Left ventricle myocardium inferior (tissue), 1 donor: ENCODE measurements around the gene MACROD1. TPM values are rescaled to one million over a fixed set of nuclear protein-coding genes. Genes with fewer than 3 reads are reported as not detected.

Experiments
- DNase-seq: peaks from one replicate; pipeline ENCODE4 v3.0.0-alpha.2; 2020
- H3K27ac ChIP-seq: fragments of 200-600 bp; replicated peaks from 2 replicates; pipeline ENCODE4 v1.8.0; 2021
- H3K27me3 ChIP-seq: fragments of 200-600 bp; 2 replicates; pipeline ENCODE4 v1.8.0; 2021; ENCODE audit warnings: low read depth
- H3K36me3 ChIP-seq: fragments of 200-600 bp; 2 replicates; pipeline ENCODE4 v1.8.0; 2021
- H3K4me1 ChIP-seq: fragments of 200-600 bp; 2 replicates; pipeline ENCODE4 v1.8.0; 2021
- H3K4me3 ChIP-seq: fragments of 200-600 bp; 2 replicates; pipeline ENCODE4 v1.8.0; 2021; ENCODE audit warnings: mild to moderate bottlenecking, moderate library complexity
- H3K9me3 ChIP-seq: fragments of 200-600 bp; replicated peaks from 2 replicates; pipeline ENCODE4 v1.8.0; 2021
- CTCF ChIP-seq: fragments of 200-600 bp; IDR thresholded peaks from 2 replicates; pipeline ENCODE4 v1.8.0; 2021; ENCODE audit warnings: antibody characterized with exemption, mild to moderate bottlenecking, borderline replicate concordance
- intact Hi-C: fragments of 100-400 bp; cut with micrococcal nuclease; formaldehyde crosslinking; loops from one replicate; pipeline ENCODE4 v1.11.0; 2022
- total RNA-seq: library from RNA; stranded (reverse); fragmentation: NEBNext Ultra II Directional; extraction: Animal tissue kit (Norgen Biotek cat#: 25700); gene quantifications from one replicate; pipeline ENCODE4 v1.2.1, GENCODE V29; 2021
- donor health status: DM: no; HTN: yes; CAD: no; lungs with severe emphysema.

MACROD1 gene
- total RNA-seq, 1 donor from 2014 or later, result 127 TPM

- Histone ChIP-seq H3K27me3 (no peaks in the 10 kb centered on the region), H3K27ac (no peak overlapping the region), H3K4me1 (peaks cover 57% of the 10 kb centered on the region), H3K36me3 (peaks cover 47% of the 10 kb centered on the region), H3K9me3 (no peaks in the 10 kb centered on the region), H3K4me3 (peak overlapping the region; percentile 59)
- no peak for TF ChIP-seq CTCF
- DNase-seq, result peak; percentile 38
- intact Hi-C loops, result no loop called here
These were observed 167.2 kb downstream of the MACROD1 start for GRCh38 chr11:63998558-63999348.

- Histone ChIP-seq H3K4me3 (no peak overlapping the region), H3K4me1 (peaks cover 56% of the 10 kb centered on the region), H3K9me3 (no peaks in the 10 kb centered on the region), H3K27ac (no peak overlapping the region), H3K36me3 (peaks cover 54% of the 10 kb centered on the region), H3K27me3 (no peaks in the 10 kb centered on the region)
- intact Hi-C loops, result no loop called here
- DNase-seq, result no peak
- no peak for TF ChIP-seq CTCF
These were observed 168.0 kb downstream of the MACROD1 start for GRCh38 chr11:63997801-63998337.

- no peak for DNase-seq
- H3K27ac ChIP-seq, result no peak overlapping the region
- TF ChIP-seq CTCF, result no peak
- no peaks in the 10 kb centered on the region for H3K9me3 ChIP-seq
- peaks cover 50% of the 10 kb centered on the region for H3K4me1 ChIP-seq
- peaks cover 56% of the 10 kb centered on the region for H3K36me3 ChIP-seq
- H3K27me3 ChIP-seq, result no peaks in the 10 kb centered on the region
- no peak overlapping the region for H3K4me3 ChIP-seq
- intact Hi-C loops, result no loop called here
These were observed 168.7 kb downstream of the MACROD1 start for GRCh38 chr11:63997104-63997700.

- intact Hi-C loops, result no loop called here
- Histone ChIP-seq H3K9me3 (no peaks in the 10 kb centered on the region), H3K4me1 (peaks cover 43% of the 10 kb centered on the region), H3K27ac (no peak overlapping the region), H3K4me3 (no peak overlapping the region), H3K27me3 (no peaks in the 10 kb centered on the region), H3K36me3 (peaks cover 63% of the 10 kb centered on the region)
- DNase-seq, result no peak
- no peak for TF ChIP-seq CTCF
These were observed 169.4 kb downstream of the MACROD1 start for GRCh38 chr11:63996512-63996911.

GRCh38 chr11:63993993-63994392 is 171.9 kb downstream of the MACROD1 start:
- no peak for TF ChIP-seq CTCF
- Histone ChIP-seq H3K27ac (no peak overlapping the region), H3K4me3 (no peak overlapping the region), H3K36me3 (peaks cover 80% of the 10 kb centered on the region), H3K9me3 (no peaks in the 10 kb centered on the region), H3K27me3 (no peaks in the 10 kb centered on the region), H3K4me1 (peaks cover 17% of the 10 kb centered on the region)
- no peak for DNase-seq
- intact Hi-C loops, result no loop called here
